Natural killer cell treated with Interleukin-12 subunit alpha and Interleukin-12 subunit beta and Interleukin-15 and Interleukin-18, amount 100 ng/mL, for 72 hours (primary cell): ENCODE measurements around the gene TTR. TPM values are rescaled to one million over a fixed set of nuclear protein-coding genes. Genes with fewer than 3 reads are reported as not detected.

Experiments used
- ATAC-seq, 2 donors: fragments of 150-1000 bp; cut with Tn5 transposase in 1 of 2; sonication (Bioruptor Pico), chemical (Tn5 transposase) in 1 of 2; 2 replicates each; pipeline ENCODE4 v1.10.0; 2021
- DNase-seq: peaks from one replicate; pipeline ENCODE4 v3.0.0; 2022; ENCODE audit warnings: low spot score
- H3K27ac Mint-ChIP-seq, 2 donors: 1 replicate in 1 of 2; 2 replicates in 1 of 2; pipeline ENCODE4 v1.8.0; 2022; ENCODE audit warnings: mixed read lengths in 2 of 2, mild to moderate bottlenecking in 1 of 2, moderate library complexity in 1 of 2
- H3K27me3 Mint-ChIP-seq, 2 donors: 1 replicate in 1 of 2; 2 replicates in 1 of 2; pipeline ENCODE4 v1.8.0; 2022; ENCODE audit warnings: mixed read lengths in 2 of 2
- H3K36me3 Mint-ChIP-seq: one replicate; pipeline ENCODE4 v1.8.0; 2022; ENCODE audit warnings: mixed read lengths
- H3K4me1 Mint-ChIP-seq, 2 donors: 1 replicate in 1 of 2; 2 replicates in 1 of 2; pipeline ENCODE4 v1.8.0; 2022; ENCODE audit warnings: low read depth in 2 of 2, mixed read lengths in 2 of 2, mild to moderate bottlenecking in 1 of 2
- H3K4me3 Mint-ChIP-seq: one replicate; pipeline ENCODE4 v1.8.0; 2022; ENCODE audit warnings: mixed read lengths
- H3K9me3 Mint-ChIP-seq: 2 replicates; pipeline ENCODE4 v1.8.0; 2022; ENCODE audit warnings: mixed read lengths
- total RNA-seq, 2 donors: library from RNA; stranded (reverse); gene quantifications; one replicate each; pipeline ENCODE4 v1.2.3, GENCODE V29; 2022

The TTR gene
- total RNA-seq, 2 donors from 2014 or later, result not detected

DNA sequence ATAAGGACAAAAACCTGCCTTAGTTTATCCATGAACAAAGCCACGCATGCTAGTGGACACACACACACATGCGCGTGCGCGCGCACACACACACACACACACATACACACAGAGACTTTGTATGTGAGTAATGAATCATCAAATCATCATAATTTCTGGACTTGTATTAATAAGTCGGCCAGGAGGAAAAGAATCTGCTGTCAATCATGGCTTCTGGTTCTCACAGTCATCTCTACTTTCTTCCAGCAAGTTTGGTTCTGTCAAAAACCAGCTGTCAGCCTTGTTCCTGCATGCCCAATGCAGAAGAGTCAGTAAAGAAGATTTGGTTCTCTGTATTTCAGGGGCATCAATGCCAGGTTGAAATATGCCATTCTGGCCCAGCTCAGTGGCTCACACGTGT, 1.1 kb upstream of the TTR start:
- Mint-ChIP-seq H3K4me3 (no peak overlapping the region), H3K36me3 (no peaks in the 10 kb centered on the region), H3K27me3 (peaks cover 5 to 10% of the 10 kb centered on the region in 2 donors), H3K4me1 (no peaks in the 10 kb centered on the region), H3K27ac (no peak overlapping the region), H3K9me3 (no peaks in the 10 kb centered on the region)
- DNase-seq (no peak), ATAC-seq (no peak)

DNA sequence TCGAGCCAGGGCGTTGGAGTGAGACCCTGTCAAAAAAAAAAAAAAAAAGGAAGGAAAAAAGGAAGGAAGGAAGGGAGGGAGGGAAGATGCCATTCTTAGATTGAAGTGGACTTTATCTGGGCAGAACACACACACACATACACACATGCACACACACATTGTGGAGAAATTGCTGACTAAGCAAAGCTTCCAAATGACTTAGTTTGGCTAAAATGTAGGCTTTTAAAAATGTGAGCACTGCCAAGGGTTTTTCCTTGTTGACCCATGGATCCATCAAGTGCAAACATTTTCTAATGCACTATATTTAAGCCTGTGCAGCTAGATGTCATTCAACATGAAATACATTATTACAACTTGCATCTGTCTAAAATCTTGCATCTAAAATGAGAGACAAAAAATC, 564 bp upstream of the TTR start:
- DNase-seq, result no peak
- no peak overlapping the region for H3K4me3 Mint-ChIP-seq
- H3K9me3 Mint-ChIP-seq, result no peaks in the 10 kb centered on the region
- no peak for ATAC-seq
- peaks cover 5 to 10% of the 10 kb centered on the region in 2 donors for H3K27me3 Mint-ChIP-seq
- no peak overlapping the region for H3K27ac Mint-ChIP-seq
- no peaks in the 10 kb centered on the region for H3K36me3 Mint-ChIP-seq
- H3K4me1 Mint-ChIP-seq, result no peaks in the 10 kb centered on the region

DNA sequence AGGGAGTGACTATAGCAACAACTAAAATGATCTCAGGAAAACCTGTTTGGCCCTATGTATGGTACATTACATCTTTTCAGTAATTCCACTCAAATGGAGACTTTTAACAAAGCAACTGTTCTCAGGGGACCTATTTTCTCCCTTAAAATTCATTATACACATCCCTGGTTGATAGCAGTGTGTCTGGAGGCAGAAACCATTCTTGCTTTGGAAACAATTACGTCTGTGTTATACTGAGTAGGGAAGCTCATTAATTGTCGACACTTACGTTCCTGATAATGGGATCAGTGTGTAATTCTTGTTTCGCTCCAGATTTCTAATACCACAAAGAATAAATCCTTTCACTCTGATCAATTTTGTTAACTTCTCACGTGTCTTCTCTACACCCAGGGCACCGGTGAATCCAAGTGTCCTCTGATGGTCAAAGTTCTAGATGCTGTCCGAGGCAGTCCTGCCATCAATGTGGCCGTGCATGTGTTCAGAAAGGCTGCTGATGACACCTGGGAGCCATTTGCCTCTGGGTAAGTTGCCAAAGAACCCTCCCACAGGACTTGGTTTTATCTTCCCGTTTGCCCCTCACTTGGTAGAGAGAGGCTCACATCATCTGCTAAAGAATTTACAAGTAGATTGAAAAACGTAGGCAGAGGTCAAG, 955 bp downstream of the TTR start:
- ATAC-seq (no peak), DNase-seq (no peak)
- Mint-ChIP-seq H3K4me3 (no peak overlapping the region), H3K9me3 (no peaks in the 10 kb centered on the region), H3K4me1 (no peaks in the 10 kb centered on the region), H3K36me3 (no peaks in the 10 kb centered on the region), H3K27me3 (peaks cover 5 to 10% of the 10 kb centered on the region in 2 donors), H3K27ac (no peak overlapping the region)

GRCh38 chr18:31595121-31595771, 3.6 kb downstream of the TTR start:
- H3K9me3 Mint-ChIP-seq, result no peaks in the 10 kb centered on the region
- no peak overlapping the region for H3K27ac Mint-ChIP-seq
- H3K27me3 Mint-ChIP-seq, result peaks cover 5 to 10% of the 10 kb centered on the region in 2 donors
- H3K4me1 Mint-ChIP-seq, result no peaks in the 10 kb centered on the region
- no peak for ATAC-seq
- H3K4me3 Mint-ChIP-seq, result no peak overlapping the region
- DNase-seq, result no peak
- no peaks in the 10 kb centered on the region for H3K36me3 Mint-ChIP-seq

GRCh38 chr18:31596081-31596872, 4.6 kb downstream of the TTR start:
- peaks cover 3 to 10% of the 10 kb centered on the region in 2 donors for H3K27me3 Mint-ChIP-seq

DNA sequence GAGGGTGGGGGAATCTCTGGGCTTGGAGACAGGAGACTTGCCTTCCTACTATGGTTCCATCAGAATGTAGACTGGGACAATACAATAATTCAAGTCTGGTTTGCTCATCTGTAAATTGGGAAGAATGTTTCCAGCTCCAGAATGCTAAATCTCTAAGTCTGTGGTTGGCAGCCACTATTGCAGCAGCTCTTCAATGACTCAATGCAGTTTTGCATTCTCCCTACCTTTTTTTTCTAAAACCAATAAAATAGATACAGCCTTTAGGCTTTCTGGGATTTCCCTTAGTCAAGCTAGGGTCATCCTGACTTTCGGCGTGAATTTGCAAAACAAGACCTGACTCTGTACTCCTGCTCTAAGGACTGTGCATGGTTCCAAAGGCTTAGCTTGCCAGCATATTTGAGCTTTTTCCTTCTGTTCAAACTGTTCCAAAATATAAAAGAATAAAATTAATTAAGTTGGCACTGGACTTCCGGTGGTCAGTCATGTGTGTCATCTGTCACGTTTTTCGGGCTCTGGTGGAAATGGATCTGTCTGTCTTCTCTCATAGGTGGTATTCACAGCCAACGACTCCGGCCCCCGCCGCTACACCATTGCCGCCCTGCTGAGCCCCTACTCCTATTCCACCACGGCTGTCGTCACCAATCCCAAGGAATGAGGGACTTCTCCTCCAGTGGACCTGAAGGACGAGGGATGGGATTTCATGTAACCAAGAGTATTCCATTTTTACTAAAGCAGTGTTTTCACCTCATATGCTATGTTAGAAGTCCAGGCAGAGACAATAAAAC, 6.5 kb downstream of the TTR start:
- no peak for DNase-seq
- no peak for ATAC-seq
- no peaks in the 10 kb centered on the region for H3K36me3 Mint-ChIP-seq

More at GRCh38 chr18:31596081-31596872, 4.6 kb downstream of the TTR start:
- ATAC-seq (no peak), DNase-seq (no peak)
- no peaks in the 10 kb centered on the region for H3K36me3 Mint-ChIP-seq
- no peaks in the 10 kb centered on the region for H3K4me1 Mint-ChIP-seq
- no peak overlapping the region for H3K4me3 Mint-ChIP-seq
- no peak overlapping the region for H3K27ac Mint-ChIP-seq
- no peaks in the 10 kb centered on the region for H3K9me3 Mint-ChIP-seq

DNA sequence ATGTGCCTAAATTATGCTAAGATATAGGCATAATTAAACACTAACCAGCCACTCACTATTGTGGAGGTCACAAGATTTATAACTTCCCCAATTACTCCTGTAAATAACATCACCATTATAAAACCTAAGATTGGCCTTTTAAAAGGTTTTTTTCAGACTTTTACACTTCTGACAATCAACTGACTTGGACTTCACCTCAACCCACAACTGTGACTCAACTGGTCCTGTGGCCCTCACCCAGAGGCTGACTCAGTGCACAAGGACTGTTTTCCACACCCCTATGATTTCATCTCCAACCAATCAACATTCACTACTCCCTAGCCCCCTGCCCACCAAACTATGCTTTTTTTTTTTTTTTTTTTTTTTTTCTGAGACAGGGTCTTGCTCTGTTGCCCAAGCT, 11.6 kb downstream of the TTR start:
- Mint-ChIP-seq H3K27ac (peak overlapping the region in 1 of 2 donors; percentile 52), H3K36me3 (no peaks in the 10 kb centered on the region), H3K27me3 (peaks cover 0 to 11% of the 10 kb centered on the region in 2 donors), H3K4me3 (no peak overlapping the region), H3K9me3 (no peaks in the 10 kb centered on the region), H3K4me1 (peaks cover 7 to 14% of the 10 kb centered on the region in 2 donors)
- DNase-seq, result no peak
- peak; percentile 74 to 80 for ATAC-seq

More for the DNA sequence above, 6.5 kb downstream of the TTR start:
- Mint-ChIP-seq H3K4me1 (peaks cover 3 to 4% of the 10 kb centered on the region in 2 donors), H3K4me3 (no peak overlapping the region), H3K27me3 (peaks cover 3 to 8% of the 10 kb centered on the region in 2 donors), H3K9me3 (no peaks in the 10 kb centered on the region), H3K27ac (no peak overlapping the region)

- Mint-ChIP-seq H3K9me3 (no peaks in the 10 kb centered on the region), H3K27me3 (peaks cover 0 to 11% of the 10 kb centered on the region in 2 donors), H3K36me3 (no peaks in the 10 kb centered on the region), H3K27ac (no peak overlapping the region), H3K4me3 (no peak overlapping the region), H3K4me1 (peaks cover 7 to 22% of the 10 kb centered on the region in 2 donors)
- ATAC-seq, result no peak
- DNase-seq, result no peak
Measured at GRCh38 chr18:31606265-31606664, 14.6 kb downstream of the TTR start.

DNA sequence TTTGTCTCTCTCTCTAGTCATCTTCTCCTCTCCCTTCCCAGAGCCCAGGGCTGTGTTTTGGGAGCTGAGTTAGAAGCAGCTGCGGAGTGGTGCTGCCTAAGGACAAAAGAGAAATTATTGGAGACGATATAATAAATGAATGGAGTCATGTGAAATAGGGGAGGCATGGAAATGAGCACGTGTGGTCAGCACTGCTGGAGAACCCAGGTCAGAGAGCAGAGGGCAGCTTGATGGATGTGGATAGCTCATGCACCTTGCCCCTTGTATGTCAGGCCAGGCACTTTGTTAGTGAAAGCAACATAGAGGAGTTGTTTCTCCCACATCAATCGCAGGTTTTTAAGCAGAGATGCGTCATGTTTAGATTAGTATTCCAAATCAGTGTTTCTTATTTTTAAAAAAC, 15.7 kb downstream of the TTR start:
- H3K36me3 Mint-ChIP-seq, result no peaks in the 10 kb centered on the region
- no peaks in the 10 kb centered on the region for H3K9me3 Mint-ChIP-seq
- H3K27me3 Mint-ChIP-seq, result peaks cover 0 to 11% of the 10 kb centered on the region in 2 donors
- H3K27ac Mint-ChIP-seq, result no peak overlapping the region
- no peak overlapping the region for H3K4me3 Mint-ChIP-seq
- H3K4me1 Mint-ChIP-seq, result peaks cover 7 to 22% of the 10 kb centered on the region in 2 donors
- no peak for DNase-seq
- no peak for ATAC-seq

GRCh38 chr18:31609886-31610285, 18.2 kb downstream of the TTR start:
- H3K9me3 Mint-ChIP-seq, result no peaks in the 10 kb centered on the region
- H3K36me3 Mint-ChIP-seq, result no peaks in the 10 kb centered on the region
- ATAC-seq (no peak), DNase-seq (no peak)
- H3K4me1 Mint-ChIP-seq, result peaks cover 0 to 9% of the 10 kb centered on the region in 2 donors
- H3K27me3 Mint-ChIP-seq, result peaks cover 3 to 18% of the 10 kb centered on the region in 2 donors
- H3K4me3 Mint-ChIP-seq, result no peak overlapping the region
- H3K27ac Mint-ChIP-seq, result peak overlapping the region in 1 of 2 donors; percentile 17

DNA sequence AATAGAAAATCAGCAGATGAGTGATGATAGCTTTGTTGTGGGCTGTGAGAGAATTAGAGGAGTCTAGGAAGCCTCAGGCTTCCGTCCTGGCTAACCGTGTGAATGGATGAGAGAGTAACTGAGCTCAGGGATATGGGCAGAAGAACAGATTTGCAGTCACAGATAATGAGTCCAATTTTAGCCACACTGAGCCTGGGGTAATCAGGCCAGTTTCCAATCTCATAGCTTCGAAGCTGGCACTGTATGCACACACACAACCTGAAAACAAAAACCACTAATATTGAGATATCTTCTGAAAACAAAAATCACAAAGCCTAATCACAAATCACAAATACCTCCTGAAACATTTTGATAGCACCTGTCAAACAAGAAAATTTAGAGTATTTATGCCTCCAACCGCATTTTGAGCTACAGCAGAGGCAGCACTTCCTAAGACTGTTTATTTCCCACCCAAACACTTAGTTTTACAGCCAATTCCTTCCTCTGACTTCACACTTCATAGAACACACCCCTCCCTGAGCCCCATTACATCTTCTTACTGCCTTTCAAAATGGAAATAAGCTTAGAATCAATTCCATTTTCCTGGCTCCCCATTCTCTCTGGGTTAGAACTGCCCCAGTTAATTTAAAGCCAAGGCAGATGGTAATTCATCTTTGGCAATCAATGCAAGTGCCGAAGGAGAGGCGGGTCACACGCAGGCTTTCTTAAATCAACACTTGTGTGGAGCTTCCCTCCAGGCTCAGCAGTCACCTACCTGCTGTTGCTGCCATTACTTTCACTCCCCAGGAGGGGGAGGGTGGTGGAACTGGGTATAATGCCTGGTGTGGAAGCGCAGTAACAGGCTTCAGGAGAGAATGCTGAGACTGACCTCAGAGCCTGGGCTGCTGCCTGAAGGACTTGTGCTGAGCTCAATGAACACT, 18.9 kb downstream of the TTR start:
- H3K9me3 Mint-ChIP-seq, result no peaks in the 10 kb centered on the region
- H3K27me3 Mint-ChIP-seq, result peaks cover 3 to 14% of the 10 kb centered on the region in 2 donors
- no peak overlapping the region for H3K4me3 Mint-ChIP-seq
- DNase-seq, result peak; percentile 60
- H3K27ac Mint-ChIP-seq, result peak overlapping the region in 1 of 2 donors; percentile 17
- no peaks in the 10 kb centered on the region for H3K36me3 Mint-ChIP-seq
- H3K4me1 Mint-ChIP-seq, result peaks cover 0 to 9% of the 10 kb centered on the region in 2 donors
- ATAC-seq, result peak in 1 of 2 donors; percentile 57

DNA sequence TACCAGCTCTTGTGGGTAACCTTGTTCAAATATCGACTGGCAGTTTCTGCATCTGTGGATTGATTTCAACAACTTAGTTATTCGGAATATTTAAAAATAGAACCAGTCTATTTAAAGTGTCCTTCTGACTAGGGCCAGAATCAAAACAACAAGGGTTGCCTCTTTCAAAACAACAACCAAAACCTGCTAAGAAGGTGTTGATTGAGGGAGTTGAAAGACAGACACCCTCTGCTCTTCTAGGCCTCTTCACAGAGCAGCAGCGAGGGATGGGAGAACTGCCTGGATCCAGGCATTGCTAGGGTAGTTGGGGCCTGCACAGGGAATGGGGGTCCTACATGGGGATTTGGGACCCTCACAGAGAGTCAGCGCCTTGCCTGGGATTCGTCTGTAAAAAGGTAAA, 19.8 kb downstream of the TTR start:
- Mint-ChIP-seq H3K27me3 (peaks cover 3 to 7% of the 10 kb centered on the region in 2 donors), H3K27ac (no peak overlapping the region), H3K4me1 (peaks cover 0 to 9% of the 10 kb centered on the region in 2 donors), H3K36me3 (no peaks in the 10 kb centered on the region), H3K9me3 (no peaks in the 10 kb centered on the region), H3K4me3 (no peak overlapping the region)
- ATAC-seq (no peak), DNase-seq (no peak)
